ENCODE results near the gene PCP2. TPM values are rescaled to one million over a fixed set of nuclear protein-coding genes. Genes with fewer than 3 reads are reported as not detected.
A peak's percentile ranks its signal among the peaks of the same experiment; 100 is the strongest.

The PCP2 gene
- total and polyA plus RNA-seq, 7 donors = 1.0 TPM; not detected in 6

DNA sequence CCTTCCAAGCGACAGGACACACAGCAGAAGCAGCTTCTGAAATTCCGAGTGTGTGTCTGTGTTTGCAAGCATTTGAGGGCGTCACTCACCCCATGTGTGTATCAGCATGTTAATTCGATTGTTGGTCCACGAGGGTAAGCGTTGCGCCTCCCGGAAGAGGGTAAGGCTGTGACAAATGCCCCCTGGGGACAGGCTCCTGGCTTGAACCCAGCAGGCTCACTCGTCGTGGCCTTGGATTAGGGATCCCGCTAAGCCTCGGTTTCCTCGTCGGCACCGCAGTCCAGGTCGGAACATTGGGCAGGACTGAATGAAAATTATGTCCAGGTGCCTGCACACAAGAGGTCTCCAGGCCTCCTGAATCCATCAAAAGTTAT is 2.8 kb upstream of the PCP2 start:
- Histone ChIP-seq H3K4me1 (peaks cover 0 to 6% (median 2%) of the 10 kb centered on the region in 4 donors), H3K27me3 (peaks cover 0 to 41% (median 41%) of the 10 kb centered on the region in 3 donors), H3K9me3 (no peaks in the 10 kb centered on the region), H3K36me3 (peaks cover 0 to 10% (median 0%) of the 10 kb centered on the region in 4 donors), H3K27ac (no peak overlapping the region), H3K4me3 (peak overlapping the region in 1 of 4 donors; percentile 43)
- TF ChIP-seq EP300 (IDR thresholded peaks at IDR 0.05) (no peak), POLR2AphosphoS5 (IDR thresholded peaks at IDR 0.05) (no peak), POLR2A (IDR thresholded peaks at IDR 0.05) (no peak)
- TF ChIP-seq, protein P1, sequence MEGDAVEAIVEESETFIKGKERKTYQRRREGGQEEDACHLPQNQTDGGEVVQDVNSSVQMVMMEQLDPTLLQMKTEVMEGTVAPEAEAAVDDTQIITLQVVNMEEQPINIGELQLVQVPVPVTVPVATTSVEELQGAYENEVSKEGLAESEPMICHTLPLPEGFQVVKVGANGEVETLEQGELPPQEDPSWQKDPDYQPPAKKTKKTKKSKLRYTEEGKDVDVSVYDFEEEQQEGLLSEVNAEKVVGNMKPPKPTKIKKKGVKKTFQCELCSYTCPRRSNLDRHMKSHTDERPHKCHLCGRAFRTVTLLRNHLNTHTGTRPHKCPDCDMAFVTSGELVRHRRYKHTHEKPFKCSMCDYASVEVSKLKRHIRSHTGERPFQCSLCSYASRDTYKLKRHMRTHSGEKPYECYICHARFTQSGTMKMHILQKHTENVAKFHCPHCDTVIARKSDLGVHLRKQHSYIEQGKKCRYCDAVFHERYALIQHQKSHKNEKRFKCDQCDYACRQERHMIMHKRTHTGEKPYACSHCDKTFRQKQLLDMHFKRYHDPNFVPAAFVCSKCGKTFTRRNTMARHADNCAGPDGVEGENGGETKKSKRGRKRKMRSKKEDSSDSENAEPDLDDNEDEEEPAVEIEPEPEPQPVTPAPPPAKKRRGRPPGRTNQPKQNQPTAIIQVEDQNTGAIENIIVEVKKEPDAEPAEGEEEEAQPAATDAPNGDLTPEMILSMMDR (IDR thresholded peaks at IDR 0.05) = no peak
- DNase-seq = no peak
- intact Hi-C loops (cut with DNase I) = no loop called here
- 78 to 88% methylated on average over 16 of the region's 16 CpGs for WGBS, 2 donors

DNA sequence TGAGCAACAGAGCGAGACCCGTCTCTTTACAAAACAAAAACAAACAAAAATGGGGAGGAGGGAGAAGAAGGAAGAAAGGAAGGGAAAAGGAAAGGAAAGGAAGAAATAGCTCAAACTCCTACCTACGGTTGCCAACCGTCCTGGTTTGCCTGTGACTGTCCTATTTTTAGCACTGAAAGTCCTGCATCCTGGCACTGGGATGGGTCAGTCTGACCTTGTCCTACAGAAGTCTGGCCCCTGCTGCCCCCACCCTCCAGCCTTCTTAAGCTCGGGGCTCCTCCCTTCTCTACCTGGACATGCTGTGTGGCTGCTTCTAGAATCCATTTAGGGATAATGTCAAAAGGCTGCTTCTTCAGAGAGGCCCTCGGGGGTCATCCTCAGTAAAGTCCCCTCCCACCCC is 2.2 kb upstream of the PCP2 start:
- Histone ChIP-seq H3K4me1 (peaks cover 0 to 12% (median 7%) of the 10 kb centered on the region in 4 donors), H3K27me3 (peaks cover 0 to 41% (median 41%) of the 10 kb centered on the region in 3 donors), H3K4me3 (no peak overlapping the region), H3K36me3 (peaks cover 0 to 10% (median 0%) of the 10 kb centered on the region in 4 donors), H3K27ac (no peak overlapping the region), H3K9me3 (no peaks in the 10 kb centered on the region)
- 59 to 70% methylated on average over 6 of the region's 6 CpGs for WGBS, 2 donors
- DNase-seq = no peak
- intact Hi-C loops (cut with DNase I) = no loop called here
- no peak for TF ChIP-seq POLR2A (IDR thresholded peaks at IDR 0.05)
- TF ChIP-seq EP300 (IDR thresholded peaks at IDR 0.05) = no peak
- TF ChIP-seq, protein P1 (IDR thresholded peaks at IDR 0.05) = no peak
- TF ChIP-seq POLR2AphosphoS5 (IDR thresholded peaks at IDR 0.05) = no peak

DNA sequence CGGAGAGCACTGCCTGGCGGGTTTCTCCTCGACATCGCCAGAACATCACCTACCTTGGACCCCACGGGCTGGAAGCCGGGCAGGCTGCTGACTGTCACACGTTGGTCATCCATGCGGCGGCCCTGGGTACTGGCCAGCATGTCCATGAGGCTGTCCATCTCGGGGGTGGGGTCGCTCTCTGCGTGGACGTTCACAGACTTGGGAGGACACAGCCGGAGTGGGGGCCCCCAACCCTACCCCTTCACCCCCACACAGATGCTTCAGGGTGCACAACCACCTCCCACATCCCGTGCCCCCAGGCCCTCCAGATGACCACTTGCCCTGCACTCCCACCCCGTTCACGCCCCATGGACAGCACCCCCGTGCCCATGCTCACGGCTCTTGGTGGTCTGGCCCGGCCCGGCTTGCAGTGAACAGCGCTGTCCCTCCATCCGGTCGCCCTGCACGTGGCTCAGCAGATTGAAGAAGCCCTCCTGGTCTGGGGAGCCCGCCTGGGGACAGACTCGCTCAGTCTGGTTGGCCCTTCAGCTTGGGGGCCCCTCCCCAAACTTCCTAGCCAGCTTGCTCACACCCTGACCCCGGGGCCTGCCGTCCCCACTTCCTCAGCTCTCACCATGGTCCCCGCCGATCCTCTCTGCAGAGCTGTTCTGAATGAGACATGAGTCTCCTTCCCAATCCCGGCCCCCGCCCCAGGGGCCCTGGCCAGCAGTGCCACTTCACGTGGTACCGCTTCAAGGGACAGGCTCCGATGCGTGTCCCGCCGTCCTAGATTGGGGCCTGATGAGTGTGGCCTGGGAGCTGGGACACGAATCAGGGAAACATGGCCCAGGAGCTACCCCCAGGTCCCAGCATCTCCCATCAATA is 947 bp downstream of the PCP2 start:
- intact Hi-C loops (cut with DNase I) = no loop called here
- TF ChIP-seq POLR2A (IDR thresholded peaks at IDR 0.05) (no peak), POLR2AphosphoS5 (IDR thresholded peaks at IDR 0.05) (no peak), EP300 (IDR thresholded peaks at IDR 0.05) (no peak)
- TF ChIP-seq, protein P1 (IDR thresholded peaks at IDR 0.05) = no peak
- H3K36me3 ChIP-seq = peaks cover 0 to 10% (median 0%) of the 10 kb centered on the region in 4 donors
- no peak overlapping the region for H3K4me3 ChIP-seq
- H3K9me3 ChIP-seq = no peaks in the 10 kb centered on the region
- 93 to 94% methylated on average over 40 of the region's 40 CpGs for WGBS, 2 donors
- peaks cover 0 to 20% (median 19%) of the 10 kb centered on the region in 3 donors for H3K27me3 ChIP-seq
- no peak for DNase-seq
- H3K27ac ChIP-seq = no peak overlapping the region
- peaks cover 0 to 36% (median 28%) of the 10 kb centered on the region in 4 donors for H3K4me1 ChIP-seq

DNA sequence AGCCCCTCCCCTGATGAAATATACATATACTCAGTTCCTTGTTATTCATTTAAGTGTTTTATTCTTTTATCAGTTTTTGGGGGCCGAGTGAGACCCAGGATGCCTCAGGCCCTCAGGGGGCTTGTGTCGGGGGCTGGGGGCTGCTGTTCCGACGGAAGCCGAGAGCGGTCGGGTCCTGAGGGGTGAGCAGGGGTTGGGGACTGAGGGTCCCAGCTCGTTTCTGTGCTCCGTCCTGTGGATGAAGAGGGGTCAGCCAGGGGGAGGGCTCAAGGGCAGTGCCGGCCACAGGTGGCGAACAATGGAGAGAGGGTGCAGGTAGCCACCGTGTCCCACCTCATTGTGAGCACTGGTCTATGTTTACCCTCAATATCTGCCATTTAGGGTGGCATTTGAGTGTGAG is 1.9 kb downstream of the PCP2 start:
- WGBS, 2 donors = 91 to 93% methylated on average over 12 of the region's 12 CpGs

More for the DNA sequence above, 1.9 kb downstream of the PCP2 start:
- H3K27me3 ChIP-seq = peaks cover 0 to 11% (median 9%) of the 10 kb centered on the region in 3 donors
- no peaks in the 10 kb centered on the region for H3K9me3 ChIP-seq
- no peak overlapping the region for H3K4me3 ChIP-seq
- DNase-seq = no peak
- no peak for TF ChIP-seq POLR2A (IDR thresholded peaks at IDR 0.05)
- TF ChIP-seq, protein P1 (IDR thresholded peaks at IDR 0.05) = no peak
- no peak for TF ChIP-seq POLR2AphosphoS5 (IDR thresholded peaks at IDR 0.05)
- TF ChIP-seq EP300 (IDR thresholded peaks at IDR 0.05) = no peak
- H3K36me3 ChIP-seq = peaks cover 0 to 14% (median 0%) of the 10 kb centered on the region in 4 donors
- peaks cover 0 to 38% (median 33%) of the 10 kb centered on the region in 4 donors for H3K4me1 ChIP-seq
- intact Hi-C loops (cut with DNase I) = no loop called here
- no peak overlapping the region for H3K27ac ChIP-seq
